ENCODE results near the gene ZNF597. TPM values are rescaled to one million over a fixed set of nuclear protein-coding genes. Genes with fewer than 3 reads are reported as not detected.

ZNF597 gene
- total RNA-seq, 1 experiment from 2014 or later = 3.2 TPM

- Histone ChIP-seq H4K20me1 (ENCODE audit: insufficient read depth) (no peaks in the 10 kb centered on the region), H3K9ac (ENCODE audit: low read length) (no peak overlapping the region), H3K9me2 (ENCODE audit: insufficient read depth) (no peaks in the 10 kb centered on the region), H3K27ac (ENCODE audit: low read depth, low read length) (no peak overlapping the region), H3K36me3 (ENCODE audit: control insufficient read depth in 1 of 2, insufficient read depth in 2 of 2, low read length in 2 of 2) (peaks cover 11 to 15% of the 10 kb centered on the region in 2 experiments; a peak in 3 of 4 replicates), H3K79me2 (ENCODE audit: insufficient read depth, low read length) (no peaks in the 10 kb centered on the region; the same call in 1 of the 2 replicates), H3K9me3 (ENCODE audit: control insufficient read depth in 1 of 2, insufficient read depth in 1 of 2, low read depth in 1 of 2, low read length in 2 of 2) (no peaks in the 10 kb centered on the region), H3K27me3 (ENCODE audit: insufficient read depth, low read length) (no peaks in the 10 kb centered on the region), H3K4me1 (ENCODE audit: control insufficient read depth in 1 of 2, insufficient read depth in 2 of 2, low read length in 2 of 2) (no peaks in the 10 kb centered on the region), H2AFZ (ENCODE audit: low read depth, low read length, poor library complexity, severe bottlenecking) (no peak overlapping the region), H3K4me2 (ENCODE audit: low read length) (no peak overlapping the region), H3K4me3 (replicated peaks in 1 of 2; ENCODE audit: low read depth in 1 of 2, low read length in 2 of 2) (no peak overlapping the region)
- TF ChIP-seq EZH2 (IDR thresholded peaks at IDR 0.05) = no peak
- TF ChIP-seq POLR2AphosphoS5 (IDR thresholded peaks at IDR 0.05; ENCODE audit: low read depth, low read length) = no peak
- TF ChIP-seq ELF1 (IDR thresholded peaks at IDR 0.05; ENCODE audit: borderline replicate concordance, low read depth) = no peak
- TF ChIP-seq JUND (IDR thresholded peaks at IDR 0.05) = no peak
- intact Hi-C loops (cut with micrococcal nuclease) = no loop called here
- ATAC-seq (peak; percentile 28; the same call in 1 of the 2 replicates), DNase-seq (ENCODE audit: low read depth, low spot score) (no peak)
- BruUV-seq (replicated peaks) = no TSS peak
- ChIA-PET POLR2A (no interaction called here), RAD21 (ENCODE audit: low non-redundant PET in 1 of 2, low total read pairs in 2 of 2, uncharacterized antibody in 2 of 2, unreplicated experiment in 2 of 2) (no interaction called here), CTCF (no interaction called here)
Measured at GRCh38 chr16:3487521-3488410, 44.5 kb upstream of the ZNF597 start.

- intact Hi-C loops (cut with micrococcal nuclease) = no loop called here
- Histone ChIP-seq H3K9ac (ENCODE audit: low read length) (no peak overlapping the region), H3K9me3 (ENCODE audit: control insufficient read depth in 1 of 2, insufficient read depth in 1 of 2, low read depth in 1 of 2, low read length in 2 of 2) (no peaks in the 10 kb centered on the region), H3K4me1 (ENCODE audit: control insufficient read depth in 1 of 2, insufficient read depth in 2 of 2, low read length in 2 of 2) (no peaks in the 10 kb centered on the region), H2AFZ (ENCODE audit: low read depth, low read length, poor library complexity, severe bottlenecking) (no peak overlapping the region), H3K27me3 (ENCODE audit: insufficient read depth, low read length) (no peaks in the 10 kb centered on the region), H3K36me3 (ENCODE audit: control insufficient read depth in 1 of 2, insufficient read depth in 2 of 2, low read length in 2 of 2) (peaks cover 15 to 20% of the 10 kb centered on the region in 2 experiments; a peak in 3 of 4 replicates), H3K4me2 (ENCODE audit: low read length) (no peak overlapping the region), H4K20me1 (ENCODE audit: insufficient read depth) (no peaks in the 10 kb centered on the region), H3K9me2 (ENCODE audit: insufficient read depth) (no peaks in the 10 kb centered on the region), H3K4me3 (replicated peaks in 1 of 2; ENCODE audit: low read depth in 1 of 2, low read length in 2 of 2) (no peak overlapping the region), H3K27ac (ENCODE audit: low read depth, low read length) (no peak overlapping the region), H3K79me2 (ENCODE audit: insufficient read depth, low read length) (peaks cover 4% of the 10 kb centered on the region; the same call in 1 of the 2 replicates)
- no peak for DNase-seq (ENCODE audit: low read depth, low spot score)
- ATAC-seq = no peak
- RAD21 ChIA-PET (ENCODE audit: low non-redundant PET in 1 of 2, low total read pairs in 2 of 2, uncharacterized antibody in 2 of 2, unreplicated experiment in 2 of 2) = no interaction called here
- POLR2A ChIA-PET = no interaction called here
- BruUV-seq (replicated peaks) = no TSS peak
- CTCF ChIA-PET = no interaction called here
- TF ChIP-seq ZFX (IDR thresholded peaks at IDR 0.05) = no peak
- no peak for TF ChIP-seq CEBPB (IDR thresholded peaks at IDR 0.05; ENCODE audit: low read depth)
- TF ChIP-seq EGR1 (IDR thresholded peaks at IDR 0.05; ENCODE audit: low read depth) = no peak
- no peak for TF ChIP-seq SRF (IDR thresholded peaks at IDR 0.05; ENCODE audit: low read depth)
- TF ChIP-seq SIN3A (IDR thresholded peaks at IDR 0.05; ENCODE audit: low read depth) = no peak
- TF ChIP-seq POLR2A (IDR thresholded peaks at IDR 0.05; ENCODE audit: borderline replicate concordance, extremely low read depth, insufficient read depth, insufficient read length) = no peak
- TF ChIP-seq CTCF (IDR thresholded peaks at IDR 0.05 in 2 of 3, conservative IDR thresholded peaks at IDR 0.05 in 1 of 3; ENCODE audit: borderline replicate concordance in 1 of 3, insufficient read depth in 1 of 3, low read depth in 2 of 3, low read length in 2 of 3) = no peak
- TF ChIP-seq, protein P1, sequence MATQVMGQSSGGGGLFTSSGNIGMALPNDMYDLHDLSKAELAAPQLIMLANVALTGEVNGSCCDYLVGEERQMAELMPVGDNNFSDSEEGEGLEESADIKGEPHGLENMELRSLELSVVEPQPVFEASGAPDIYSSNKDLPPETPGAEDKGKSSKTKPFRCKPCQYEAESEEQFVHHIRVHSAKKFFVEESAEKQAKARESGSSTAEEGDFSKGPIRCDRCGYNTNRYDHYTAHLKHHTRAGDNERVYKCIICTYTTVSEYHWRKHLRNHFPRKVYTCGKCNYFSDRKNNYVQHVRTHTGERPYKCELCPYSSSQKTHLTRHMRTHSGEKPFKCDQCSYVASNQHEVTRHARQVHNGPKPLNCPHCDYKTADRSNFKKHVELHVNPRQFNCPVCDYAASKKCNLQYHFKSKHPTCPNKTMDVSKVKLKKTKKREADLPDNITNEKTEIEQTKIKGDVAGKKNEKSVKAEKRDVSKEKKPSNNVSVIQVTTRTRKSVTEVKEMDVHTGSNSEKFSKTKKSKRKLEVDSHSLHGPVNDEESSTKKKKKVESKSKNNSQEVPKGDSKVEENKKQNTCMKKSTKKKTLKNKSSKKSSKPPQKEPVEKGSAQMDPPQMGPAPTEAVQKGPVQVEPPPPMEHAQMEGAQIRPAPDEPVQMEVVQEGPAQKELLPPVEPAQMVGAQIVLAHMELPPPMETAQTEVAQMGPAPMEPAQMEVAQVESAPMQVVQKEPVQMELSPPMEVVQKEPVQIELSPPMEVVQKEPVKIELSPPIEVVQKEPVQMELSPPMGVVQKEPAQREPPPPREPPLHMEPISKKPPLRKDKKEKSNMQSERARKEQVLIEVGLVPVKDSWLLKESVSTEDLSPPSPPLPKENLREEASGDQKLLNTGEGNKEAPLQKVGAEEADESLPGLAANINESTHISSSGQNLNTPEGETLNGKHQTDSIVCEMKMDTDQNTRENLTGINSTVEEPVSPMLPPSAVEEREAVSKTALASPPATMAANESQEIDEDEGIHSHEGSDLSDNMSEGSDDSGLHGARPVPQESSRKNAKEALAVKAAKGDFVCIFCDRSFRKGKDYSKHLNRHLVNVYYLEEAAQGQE (IDR thresholded peaks at IDR 0.05; ENCODE audit: low read depth) = no peak
- TF ChIP-seq CBX3 (IDR thresholded peaks at IDR 0.05; ENCODE audit: low read depth) = no peak
- TF ChIP-seq ELF1 (IDR thresholded peaks at IDR 0.05; ENCODE audit: borderline replicate concordance, low read depth) = no peak
- TF ChIP-seq RAD21 (IDR thresholded peaks at IDR 0.05; ENCODE audit: low read depth) = no peak
Measured at GRCh38 chr16:3486506-3487215, 43.4 kb upstream of the ZNF597 start.
